WTC11 (cell line): Measurements from ENCODE around the gene ZDHHC7. TPM values are rescaled to one million over a fixed set of nuclear protein-coding genes. Genes with fewer than 3 reads are reported as not detected.

Source experiments
- ATAC-seq: fragments of 200-7000 bp; cut with Tn5 transposase; 2 replicates; pipeline ENCODE4 v1.10.0; 2021; ENCODE audit warnings: mild to moderate bottlenecking, moderate library complexity
- CTCF ChIA-PET: fragments of 300-600 bp; sonication (Branson Sonifier 250); formaldehyde crosslinking; loops from one replicate; lab custom pipeline; 2021; ENCODE audit warnings: antibody characterized with exemption; lab: Charles Lee
- POLR2A ChIA-PET: fragments of 350-600 bp; sonication (Branson Sonifier 250); formaldehyde crosslinking; loops from one replicate; lab custom pipeline; 2021; ENCODE audit warnings: antibody characterized with exemption; lab: Charles Lee
- DNase-seq: peaks from one replicate; pipeline ENCODE4 v3.0.0; 2021; ENCODE audit warnings: low spot score
- H3K27ac Mint-ChIP-seq: 2 replicates; pipeline ENCODE4 v1.8.0; 2021; ENCODE audit warnings: mixed read lengths
- H3K27me3 Mint-ChIP-seq: 2 replicates; pipeline ENCODE4 v1.8.0; 2021; ENCODE audit warnings: low read depth, mild to moderate bottlenecking, moderate library complexity, mixed read lengths
- H3K36me3 Mint-ChIP-seq: 2 replicates; pipeline ENCODE4 v1.8.0; 2021; ENCODE audit warnings: mixed read lengths
- H3K4me1 Mint-ChIP-seq: 2 replicates; pipeline ENCODE4 v1.8.0; 2022; ENCODE audit warnings: mixed read lengths
- H3K4me3 Mint-ChIP-seq: 2 replicates; pipeline ENCODE4 v1.8.0; 2021; ENCODE audit warnings: mild to moderate bottlenecking, moderate library complexity, mixed read lengths
- H3K9me3 Mint-ChIP-seq: 2 replicates; pipeline ENCODE4 v1.8.0; 2021; ENCODE audit warnings: mixed read lengths
- ATF1 ChIP-seq: sonication (generic); formaldehyde crosslinking; IDR thresholded peaks from 2 replicates; pipeline ENCODE4 v1.8.1; 2023; ENCODE audit warnings: mild to moderate bottlenecking, moderate library complexity, missing genetic modification reagents
- CBFB ChIP-seq: sonication (generic); formaldehyde crosslinking; IDR thresholded peaks from 2 replicates; pipeline ENCODE4 v1.8.1; 2022; ENCODE audit warnings: mild to moderate bottlenecking, low read depth, missing genetic modification reagents
- FOXP1 ChIP-seq: sonication (generic); formaldehyde crosslinking; IDR thresholded peaks from 2 replicates; pipeline ENCODE4 v1.8.0; 2022; ENCODE audit warnings: missing genetic modification reagents, mild to moderate bottlenecking, moderate library complexity, borderline replicate concordance
- HMGA2 ChIP-seq: fragments of 250-450 bp; sonication (Bioruptor Pico); IDR thresholded peaks from 2 replicates; pipeline ENCODE4 v1.4.0; 2021; ENCODE audit warnings: mild to moderate bottlenecking, moderate library complexity
- NR1H2 ChIP-seq: sonication (generic); formaldehyde crosslinking; IDR thresholded peaks from 2 replicates; pipeline ENCODE4 v1.9.0; 2021; ENCODE audit warnings: mild to moderate bottlenecking, moderate library complexity, missing genetic modification reagents
- RORB ChIP-seq: fragments of 250-450 bp; sonication (Bioruptor Pico); IDR thresholded peaks from 2 replicates; pipeline ENCODE4 v1.9.0; 2021; ENCODE audit warnings: mild to moderate bottlenecking
- TCF7 ChIP-seq: sonication (generic); formaldehyde crosslinking; IDR thresholded peaks from 2 replicates; pipeline ENCODE4 v1.8.0; 2022; ENCODE audit warnings: mild to moderate bottlenecking, low read depth, missing genetic modification reagents, moderate library complexity
- ZNF121 ChIP-seq: sonication (generic); formaldehyde crosslinking; IDR thresholded peaks from 2 replicates; pipeline ENCODE4 v1.8.0; 2023; ENCODE audit warnings: missing genetic modification reagents
- ZNF263 ChIP-seq: sonication (generic); formaldehyde crosslinking; IDR thresholded peaks from 2 replicates; pipeline ENCODE4 v1.8.1; 2022; ENCODE audit warnings: low read depth, mild to moderate bottlenecking, moderate library complexity, missing genetic modification reagents
- ZNF317 ChIP-seq: sonication (generic); formaldehyde crosslinking; IDR thresholded peaks from 2 replicates; pipeline ENCODE4 v1.8.1; 2023; ENCODE audit warnings: low read depth, mild to moderate bottlenecking, moderate library complexity, missing genetic modification reagents, borderline replicate concordance
- ZNF416 ChIP-seq: fragments of 250-450 bp; sonication (Bioruptor Pico); IDR thresholded peaks from 2 replicates; pipeline ENCODE4 v1.9.0; 2021; ENCODE audit warnings: mild to moderate bottlenecking, inconsistent platforms
- total RNA-seq: library from RNA; stranded (reverse); gene quantifications from 3 replicates; pipeline ENCODE4 v1.2.3, GENCODE V29; 2021
- TF ChIP-seq, protein P1 (sequence below): sonication (generic); formaldehyde crosslinking; IDR thresholded peaks from 2 replicates; pipeline ENCODE4 v1.8.1; 2022; ENCODE audit warnings: mild to moderate bottlenecking, moderate library complexity, missing genetic modification reagents
- TF ChIP-seq, protein P2 (sequence below): sonication (generic); formaldehyde crosslinking; IDR thresholded peaks from 2 replicates; pipeline ENCODE4 v1.8.0; 2023; ENCODE audit warnings: missing genetic modification reagents
- TF ChIP-seq, protein P3 (sequence below): fragments of 250-450 bp; sonication (Bioruptor Pico); IDR thresholded peaks from 2 replicates; pipeline ENCODE4 v1.9.0; 2021; ENCODE audit warnings: mild to moderate bottlenecking
- TF ChIP-seq, protein P4 (sequence below): fragments of 250-450 bp; sonication (Bioruptor Pico); IDR thresholded peaks from 2 replicates; pipeline ENCODE4 v1.9.0; 2021; ENCODE audit warnings: mild to moderate bottlenecking, borderline replicate concordance
- TF ChIP-seq, protein P5 (sequence below): sonication (generic); formaldehyde crosslinking; IDR thresholded peaks from 2 replicates; pipeline ENCODE4 v1.8.1; 2023; ENCODE audit warnings: mild to moderate bottlenecking, missing genetic modification reagents, moderate library complexity
- TF ChIP-seq, protein P6 (sequence below): sonication (generic); formaldehyde crosslinking; IDR thresholded peaks from 2 replicates; pipeline ENCODE4 v1.8.0; 2022; ENCODE audit warnings: missing genetic modification reagents

Gene ZDHHC7
- total RNA-seq, 1 experiment from 2014 or later = 38.7 TPM

DNA sequence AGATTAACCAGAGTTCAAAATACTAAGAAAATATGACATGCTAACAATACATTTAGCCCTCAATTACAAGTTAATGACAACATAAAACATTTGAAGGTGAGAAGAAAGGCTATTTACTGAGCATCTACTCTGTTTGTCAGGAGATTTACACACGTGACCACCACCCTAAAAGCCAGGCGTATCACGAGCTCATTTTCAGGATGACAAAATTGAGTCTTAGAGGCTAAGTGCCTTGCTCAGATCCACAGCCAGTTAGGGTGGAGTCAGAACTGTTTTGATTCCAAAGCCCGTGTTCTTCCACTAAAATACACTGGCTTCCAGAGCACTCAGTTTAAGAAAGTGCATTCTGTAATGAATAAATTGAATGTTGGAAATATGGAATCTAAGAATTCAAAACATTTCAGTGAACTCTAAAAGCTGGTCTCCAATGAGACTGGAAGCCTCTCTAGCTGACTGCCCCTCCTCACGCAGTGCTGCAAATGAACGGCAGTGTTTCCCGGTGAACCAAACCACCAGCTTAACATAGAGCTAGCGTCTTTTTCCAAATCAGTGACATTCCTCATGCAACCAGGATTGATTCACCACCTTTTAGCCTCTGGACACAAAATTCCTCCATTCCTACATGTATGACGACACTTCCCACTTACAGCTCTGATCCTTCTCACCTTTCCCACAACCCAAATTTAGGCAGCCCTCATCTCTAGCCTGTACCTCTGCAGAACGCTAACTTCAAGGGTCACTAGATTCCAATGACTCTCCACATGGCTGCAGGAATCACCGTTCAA lies 5.9 kb downstream of the ZDHHC7 start:
- no peaks in the 10 kb centered on the region for H3K9me3 Mint-ChIP-seq
- no peaks in the 10 kb centered on the region; the same call in 1 of the 2 replicates for H3K36me3 Mint-ChIP-seq
- peaks cover 39% of the 10 kb centered on the region for H3K4me1 Mint-ChIP-seq
- H3K27me3 Mint-ChIP-seq = no peaks in the 10 kb centered on the region
- no peak overlapping the region for H3K4me3 Mint-ChIP-seq
- TF ChIP-seq ZNF263 (CRISPR knock-in tag) (no peak), TCF7 (CRISPR knock-in tag) (no peak), ZNF121 (no peak), CBFB (CRISPR knock-in tag) (no peak), ZNF317 (CRISPR knock-in tag) (no peak), ZNF416 (no peak), FOXP1 (no peak)
- TF ChIP-seq, protein P1, sequence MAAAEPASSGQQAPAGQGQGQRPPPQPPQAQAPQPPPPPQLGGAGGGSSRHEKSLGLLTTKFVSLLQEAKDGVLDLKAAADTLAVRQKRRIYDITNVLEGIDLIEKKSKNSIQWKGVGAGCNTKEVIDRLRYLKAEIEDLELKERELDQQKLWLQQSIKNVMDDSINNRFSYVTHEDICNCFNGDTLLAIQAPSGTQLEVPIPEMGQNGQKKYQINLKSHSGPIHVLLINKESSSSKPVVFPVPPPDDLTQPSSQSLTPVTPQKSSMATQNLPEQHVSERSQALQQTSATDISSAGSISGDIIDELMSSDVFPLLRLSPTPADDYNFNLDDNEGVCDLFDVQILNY (CRISPR knock-in tag) = no peak
- TF ChIP-seq, protein P2, sequence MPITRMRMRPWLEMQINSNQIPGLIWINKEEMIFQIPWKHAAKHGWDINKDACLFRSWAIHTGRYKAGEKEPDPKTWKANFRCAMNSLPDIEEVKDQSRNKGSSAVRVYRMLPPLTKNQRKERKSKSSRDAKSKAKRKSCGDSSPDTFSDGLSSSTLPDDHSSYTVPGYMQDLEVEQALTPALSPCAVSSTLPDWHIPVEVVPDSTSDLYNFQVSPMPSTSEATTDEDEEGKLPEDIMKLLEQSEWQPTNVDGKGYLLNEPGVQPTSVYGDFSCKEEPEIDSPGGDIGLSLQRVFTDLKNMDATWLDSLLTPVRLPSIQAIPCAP (CRISPR knock-in tag) = no peak
- TF ChIP-seq, protein P3, sequence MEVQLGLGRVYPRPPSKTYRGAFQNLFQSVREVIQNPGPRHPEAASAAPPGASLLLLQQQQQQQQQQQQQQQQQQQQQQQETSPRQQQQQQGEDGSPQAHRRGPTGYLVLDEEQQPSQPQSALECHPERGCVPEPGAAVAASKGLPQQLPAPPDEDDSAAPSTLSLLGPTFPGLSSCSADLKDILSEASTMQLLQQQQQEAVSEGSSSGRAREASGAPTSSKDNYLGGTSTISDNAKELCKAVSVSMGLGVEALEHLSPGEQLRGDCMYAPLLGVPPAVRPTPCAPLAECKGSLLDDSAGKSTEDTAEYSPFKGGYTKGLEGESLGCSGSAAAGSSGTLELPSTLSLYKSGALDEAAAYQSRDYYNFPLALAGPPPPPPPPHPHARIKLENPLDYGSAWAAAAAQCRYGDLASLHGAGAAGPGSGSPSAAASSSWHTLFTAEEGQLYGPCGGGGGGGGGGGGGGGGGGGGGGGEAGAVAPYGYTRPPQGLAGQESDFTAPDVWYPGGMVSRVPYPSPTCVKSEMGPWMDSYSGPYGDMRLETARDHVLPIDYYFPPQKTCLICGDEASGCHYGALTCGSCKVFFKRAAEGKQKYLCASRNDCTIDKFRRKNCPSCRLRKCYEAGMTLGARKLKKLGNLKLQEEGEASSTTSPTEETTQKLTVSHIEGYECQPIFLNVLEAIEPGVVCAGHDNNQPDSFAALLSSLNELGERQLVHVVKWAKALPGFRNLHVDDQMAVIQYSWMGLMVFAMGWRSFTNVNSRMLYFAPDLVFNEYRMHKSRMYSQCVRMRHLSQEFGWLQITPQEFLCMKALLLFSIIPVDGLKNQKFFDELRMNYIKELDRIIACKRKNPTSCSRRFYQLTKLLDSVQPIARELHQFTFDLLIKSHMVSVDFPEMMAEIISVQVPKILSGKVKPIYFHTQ = no peak
- TF ChIP-seq, protein P4, sequence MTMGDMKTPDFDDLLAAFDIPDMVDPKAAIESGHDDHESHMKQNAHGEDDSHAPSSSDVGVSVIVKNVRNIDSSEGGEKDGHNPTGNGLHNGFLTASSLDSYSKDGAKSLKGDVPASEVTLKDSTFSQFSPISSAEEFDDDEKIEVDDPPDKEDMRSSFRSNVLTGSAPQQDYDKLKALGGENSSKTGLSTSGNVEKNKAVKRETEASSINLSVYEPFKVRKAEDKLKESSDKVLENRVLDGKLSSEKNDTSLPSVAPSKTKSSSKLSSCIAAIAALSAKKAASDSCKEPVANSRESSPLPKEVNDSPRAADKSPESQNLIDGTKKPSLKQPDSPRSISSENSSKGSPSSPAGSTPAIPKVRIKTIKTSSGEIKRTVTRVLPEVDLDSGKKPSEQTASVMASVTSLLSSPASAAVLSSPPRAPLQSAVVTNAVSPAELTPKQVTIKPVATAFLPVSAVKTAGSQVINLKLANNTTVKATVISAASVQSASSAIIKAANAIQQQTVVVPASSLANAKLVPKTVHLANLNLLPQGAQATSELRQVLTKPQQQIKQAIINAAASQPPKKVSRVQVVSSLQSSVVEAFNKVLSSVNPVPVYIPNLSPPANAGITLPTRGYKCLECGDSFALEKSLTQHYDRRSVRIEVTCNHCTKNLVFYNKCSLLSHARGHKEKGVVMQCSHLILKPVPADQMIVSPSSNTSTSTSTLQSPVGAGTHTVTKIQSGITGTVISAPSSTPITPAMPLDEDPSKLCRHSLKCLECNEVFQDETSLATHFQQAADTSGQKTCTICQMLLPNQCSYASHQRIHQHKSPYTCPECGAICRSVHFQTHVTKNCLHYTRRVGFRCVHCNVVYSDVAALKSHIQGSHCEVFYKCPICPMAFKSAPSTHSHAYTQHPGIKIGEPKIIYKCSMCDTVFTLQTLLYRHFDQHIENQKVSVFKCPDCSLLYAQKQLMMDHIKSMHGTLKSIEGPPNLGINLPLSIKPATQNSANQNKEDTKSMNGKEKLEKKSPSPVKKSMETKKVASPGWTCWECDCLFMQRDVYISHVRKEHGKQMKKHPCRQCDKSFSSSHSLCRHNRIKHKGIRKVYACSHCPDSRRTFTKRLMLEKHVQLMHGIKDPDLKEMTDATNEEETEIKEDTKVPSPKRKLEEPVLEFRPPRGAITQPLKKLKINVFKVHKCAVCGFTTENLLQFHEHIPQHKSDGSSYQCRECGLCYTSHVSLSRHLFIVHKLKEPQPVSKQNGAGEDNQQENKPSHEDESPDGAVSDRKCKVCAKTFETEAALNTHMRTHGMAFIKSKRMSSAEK (CRISPR knock-in tag) = no peak
- TF ChIP-seq, protein P5, sequence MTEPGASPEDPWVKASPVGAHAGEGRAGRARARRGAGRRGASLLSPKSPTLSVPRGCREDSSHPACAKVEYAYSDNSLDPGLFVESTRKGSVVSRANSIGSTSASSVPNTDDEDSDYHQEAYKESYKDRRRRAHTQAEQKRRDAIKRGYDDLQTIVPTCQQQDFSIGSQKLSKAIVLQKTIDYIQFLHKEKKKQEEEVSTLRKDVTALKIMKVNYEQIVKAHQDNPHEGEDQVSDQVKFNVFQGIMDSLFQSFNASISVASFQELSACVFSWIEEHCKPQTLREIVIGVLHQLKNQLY (CRISPR knock-in tag) = no peak
- ATAC-seq = no peak
- CTCF ChIA-PET = interaction anchor here (0.8 to 2.1 kb wide), 5 partner anchors 51 to 499 kb away, joined by 3 to 7 read pairs (median 4); no protein-coding TSS in a partner anchor
- DNase-seq = no peak
- peak overlapping the region; percentile 30; the same call in 1 of the 2 replicates for H3K27ac Mint-ChIP-seq
- POLR2A ChIA-PET = no interaction called here

DNA sequence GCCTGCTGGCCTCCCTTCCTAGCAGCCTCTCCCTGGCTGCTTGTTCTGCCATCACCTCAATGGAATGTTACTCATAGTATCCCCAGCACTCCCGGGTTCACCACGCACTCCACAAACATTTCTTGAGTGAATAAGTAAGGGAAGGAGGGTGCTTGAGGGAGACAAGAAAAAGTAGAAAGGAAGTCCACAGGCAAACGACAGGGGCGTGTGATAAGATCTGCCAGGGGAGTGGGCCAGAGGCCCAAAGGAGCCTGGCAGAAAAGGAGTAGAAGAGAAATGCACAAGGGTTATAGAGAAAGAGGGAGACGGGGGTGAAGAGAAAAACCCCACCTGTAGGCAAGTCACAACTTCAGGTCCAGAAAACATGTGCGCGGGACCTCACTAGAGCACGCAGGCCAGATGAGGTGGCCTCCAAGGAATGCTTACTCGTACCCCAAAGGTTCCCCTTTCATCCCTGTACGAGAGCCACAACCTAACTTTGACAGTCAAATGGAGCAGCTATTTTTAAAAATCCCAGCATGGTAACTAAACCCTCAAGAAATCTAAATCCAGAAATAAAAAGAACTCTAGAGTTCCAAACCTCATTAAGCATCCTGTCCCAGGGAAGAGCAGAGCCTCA lies 6.6 kb downstream of the ZDHHC7 start:
- Mint-ChIP-seq H3K4me1 (peaks cover 32% of the 10 kb centered on the region), H3K36me3 (no peaks in the 10 kb centered on the region; the same call in 1 of the 2 replicates), H3K27ac (peak overlapping the region; percentile 30; the same call in 1 of the 2 replicates), H3K4me3 (no peak overlapping the region), H3K9me3 (no peaks in the 10 kb centered on the region), H3K27me3 (no peaks in the 10 kb centered on the region)
- POLR2A ChIA-PET = no interaction called here
- CTCF ChIA-PET = interaction anchor here (0.8 to 2.2 kb wide), 5 partner anchors 51 to 499 kb away, joined by 3 to 7 read pairs (median 5); no protein-coding TSS in a partner anchor
- ATAC-seq (no peak), DNase-seq (no peak)
- TF ChIP-seq, protein P1 (CRISPR knock-in tag) = no peak
- TF ChIP-seq HMGA2 (no peak), RORB (no peak), NR1H2 (CRISPR knock-in tag) (no peak), ATF1 (no peak)
- TF ChIP-seq, protein P6, sequence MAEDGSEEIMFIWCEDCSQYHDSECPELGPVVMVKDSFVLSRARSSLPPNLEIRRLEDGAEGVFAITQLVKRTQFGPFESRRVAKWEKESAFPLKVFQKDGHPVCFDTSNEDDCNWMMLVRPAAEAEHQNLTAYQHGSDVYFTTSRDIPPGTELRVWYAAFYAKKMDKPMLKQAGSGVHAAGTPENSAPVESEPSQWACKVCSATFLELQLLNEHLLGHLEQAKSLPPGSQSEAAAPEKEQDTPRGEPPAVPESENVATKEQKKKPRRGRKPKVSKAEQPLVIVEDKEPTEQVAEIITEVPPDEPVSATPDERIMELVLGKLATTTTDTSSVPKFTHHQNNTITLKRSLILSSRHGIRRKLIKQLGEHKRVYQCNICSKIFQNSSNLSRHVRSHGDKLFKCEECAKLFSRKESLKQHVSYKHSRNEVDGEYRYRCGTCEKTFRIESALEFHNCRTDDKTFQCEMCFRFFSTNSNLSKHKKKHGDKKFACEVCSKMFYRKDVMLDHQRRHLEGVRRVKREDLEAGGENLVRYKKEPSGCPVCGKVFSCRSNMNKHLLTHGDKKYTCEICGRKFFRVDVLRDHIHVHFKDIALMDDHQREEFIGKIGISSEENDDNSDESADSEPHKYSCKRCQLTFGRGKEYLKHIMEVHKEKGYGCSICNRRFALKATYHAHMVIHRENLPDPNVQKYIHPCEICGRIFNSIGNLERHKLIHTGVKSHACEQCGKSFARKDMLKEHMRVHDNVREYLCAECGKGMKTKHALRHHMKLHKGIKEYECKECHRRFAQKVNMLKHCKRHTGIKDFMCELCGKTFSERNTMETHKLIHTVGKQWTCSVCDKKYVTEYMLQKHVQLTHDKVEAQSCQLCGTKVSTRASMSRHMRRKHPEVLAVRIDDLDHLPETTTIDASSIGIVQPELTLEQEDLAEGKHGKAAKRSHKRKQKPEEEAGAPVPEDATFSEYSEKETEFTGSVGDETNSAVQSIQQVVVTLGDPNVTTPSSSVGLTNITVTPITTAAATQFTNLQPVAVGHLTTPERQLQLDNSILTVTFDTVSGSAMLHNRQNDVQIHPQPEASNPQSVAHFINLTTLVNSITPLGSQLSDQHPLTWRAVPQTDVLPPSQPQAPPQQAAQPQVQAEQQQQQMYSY (CRISPR knock-in tag) = no peak
